NCI-H2081 treated with DMSO at 0.1 percent for 48 hours (cell line): ENCODE results near the gene PPM1D.
"Not testable (repeated sequence)": the region's sequence is repeated elsewhere in the genome, so short reads cannot be mapped to it uniquely, and the experiment has no call there.

Experiments
- DNase-seq: peaks from one replicate; lab custom pipeline; 2025; lab: John Stamatoyannopoulos, UW

The PPM1D gene

GRCh38 chr17:60668741-60669140 lies 68.7 kb downstream of the PPM1D start:
- DNase-seq = not testable (repeated sequence)

GRCh38 chr17:60671482-60671881 lies 71.5 kb downstream of the PPM1D start:
- DNase-seq = no peak

DNA sequence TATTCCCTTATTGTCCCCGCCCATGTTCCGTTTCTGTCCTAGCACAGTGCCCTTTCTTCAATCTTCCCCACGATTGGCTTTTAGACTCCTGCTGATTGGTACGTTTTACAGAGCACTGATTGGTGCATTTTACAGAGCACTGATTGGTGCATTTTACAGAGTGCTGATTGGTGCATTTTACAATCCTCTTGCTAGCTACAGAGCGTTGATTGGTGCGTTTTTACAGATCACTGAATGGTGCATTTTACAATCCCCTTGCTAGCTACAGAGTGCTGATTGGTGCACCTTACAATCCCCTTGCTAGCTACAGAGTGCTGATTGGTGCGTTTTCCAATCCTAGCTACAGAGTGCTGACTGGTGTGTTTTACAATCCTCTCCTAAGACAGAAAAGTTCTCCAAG lies 74.6 kb downstream of the PPM1D start:
- DNase-seq = not testable (repeated sequence)

- DNase-seq = no peak
Measured at GRCh38 chr17:60675997-60676396, 76.0 kb downstream of the PPM1D start.

- DNase-seq = no peak
Measured at GRCh38 chr17:60676758-60677307, 76.8 kb downstream of the PPM1D start.

GRCh38 chr17:60677308-60678117 lies 77.5 kb downstream of the PPM1D start, which contains the start of gene BCAS3:
Gene BCAS3, plus strand, starts transcription at chr17:60677851.
- peak; percentile 97 for DNase-seq

GRCh38 chr17:60678118-60678444 lies 78.1 kb downstream of the PPM1D start:
- DNase-seq = no peak

- DNase-seq = no peak
Measured at GRCh38 chr17:60679287-60679686, 79.3 kb downstream of the PPM1D start.

DNA sequence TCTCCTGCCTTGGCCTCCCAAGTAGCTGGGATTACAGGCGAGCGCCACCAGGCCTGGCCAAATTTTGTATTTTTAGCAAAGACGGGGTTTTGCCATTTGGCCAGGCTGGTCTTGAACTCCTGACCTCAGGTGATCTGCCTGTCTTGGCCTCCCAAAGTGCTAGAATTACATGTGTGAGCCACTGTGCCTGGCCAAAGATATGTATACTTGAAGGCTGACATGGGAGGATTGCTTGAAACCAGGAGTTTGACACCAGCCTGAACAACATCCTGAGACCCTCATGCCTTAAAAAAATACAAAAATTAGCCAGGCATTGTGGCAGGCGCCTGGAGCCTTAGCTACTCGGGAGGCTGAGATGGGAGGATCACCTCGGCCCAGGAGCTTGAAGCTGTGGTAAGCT lies 80.8 kb downstream of the PPM1D start:
- no peak for DNase-seq

DNA sequence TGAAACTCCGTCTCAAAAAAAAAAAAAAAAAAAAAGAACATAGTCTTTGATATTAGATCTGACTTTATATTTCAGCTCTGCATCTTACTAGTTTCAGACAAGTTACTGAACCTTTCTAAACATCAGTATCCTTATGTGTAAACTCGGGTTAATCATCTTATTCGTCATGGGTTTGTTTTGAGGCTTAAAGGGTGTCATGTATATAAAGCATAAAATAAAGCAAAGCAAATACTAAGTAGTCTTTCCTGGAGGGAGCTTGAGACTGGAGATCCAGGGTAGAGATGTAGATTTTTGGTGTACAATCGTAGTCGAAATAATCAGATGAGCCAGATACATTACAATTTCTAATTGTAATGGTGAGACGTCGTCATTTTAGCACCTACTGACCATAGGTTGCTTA lies 85.4 kb downstream of the PPM1D start:
- DNase-seq = no peak

- no peak for DNase-seq
Measured at GRCh38 chr17:60695960-60696359, 96.0 kb downstream of the PPM1D start.

- DNase-seq = no peak
Measured at GRCh38 chr17:60699090-60699489, 99.1 kb downstream of the PPM1D start.

GRCh38 chr17:60704170-60704569 lies 104.2 kb downstream of the PPM1D start:
- DNase-seq = no peak

- no peak for DNase-seq
Measured at GRCh38 chr17:60712675-60713074, 112.7 kb downstream of the PPM1D start.

- DNase-seq = no peak
Measured at GRCh38 chr17:60713608-60714007, 113.6 kb downstream of the PPM1D start.
